Caco-2 (cell line): Measurements from ENCODE around the gene SRRD. TPM values are rescaled to one million over a fixed set of nuclear protein-coding genes. Genes with fewer than 3 reads are reported as not detected.

Experiments
- BruUV-seq: library from RNA; stranded (reverse); fragments of 400-500 nt; replicated peaks from 2 replicates; lab custom pipeline; 2021; lab: Mats Ljungman, UMichigan
- CTCF ChIA-PET: fragments of 300-600 bp; sonication (Branson Sonifier 250); formaldehyde crosslinking; loops from one replicate; lab custom pipeline; 2022; ENCODE audit warnings: antibody characterized with exemption; lab: Charles Lee
- POLR2A ChIA-PET: fragments of 300-600 bp; sonication (Branson Sonifier 250); formaldehyde crosslinking; loops from one replicate; lab custom pipeline; 2022; ENCODE audit warnings: antibody characterized with exemption; lab: Charles Lee
- DNase-seq, 2 experiments: peaks; one replicate each; pipeline versions ENCODE4 v3.0.0 to v3.0.0-alpha.2; 2020 to 2022
- H3K27me3 ChIP-seq: replicated peaks from 2 replicates; pipeline ENCODE4 v1.6.0; 2011; ENCODE audit warnings: low read length; ENCODE audit not compliant: control insufficient read depth, insufficient read depth
- H3K36me3 ChIP-seq: 2 replicates; pipeline ENCODE4 v1.5.1; 2011; ENCODE audit warnings: low read length; ENCODE audit not compliant: control insufficient read depth, insufficient read depth
- H3K4me1 ChIP-seq: fragments of 250-450 bp; sonication (Bioruptor Pico); 2 replicates; pipeline ENCODE4 v1.5.1; 2020; ENCODE audit warnings: mild to moderate bottlenecking
- H3K4me3 ChIP-seq: 2 replicates; pipeline ENCODE4 v1.5.1; 2011; ENCODE audit warnings: low read depth, mild to moderate bottlenecking, control low read depth, low read length
- H3K9me3 ChIP-seq: fragments of 250-450 bp; sonication (Bioruptor Pico); 2 replicates; pipeline ENCODE4 v1.5.1; 2020; ENCODE audit warnings: mild to moderate bottlenecking, moderate library complexity
- H3K27ac Mint-ChIP-seq: one replicate; pipeline ENCODE4 v1.8.0; 2022; ENCODE audit warnings: mixed read lengths; ENCODE audit not compliant: unreplicated experiment
- H3K27me3 Mint-ChIP-seq: one replicate; pipeline ENCODE4 v1.8.0; 2022; ENCODE audit warnings: mixed read lengths; ENCODE audit not compliant: insufficient read depth, unreplicated experiment
- H3K36me3 Mint-ChIP-seq: one replicate; pipeline ENCODE4 v1.8.0; 2022; ENCODE audit warnings: mild to moderate bottlenecking, mixed read lengths; ENCODE audit not compliant: insufficient read depth, unreplicated experiment
- H3K4me1 Mint-ChIP-seq: one replicate; pipeline ENCODE4 v1.8.0; 2022; ENCODE audit warnings: low read depth, mixed read lengths; ENCODE audit not compliant: unreplicated experiment
- H3K4me3 Mint-ChIP-seq: one replicate; pipeline ENCODE4 v1.8.0; 2022; ENCODE audit warnings: mild to moderate bottlenecking, moderate library complexity, mixed read lengths; ENCODE audit not compliant: unreplicated experiment
- H3K9me3 Mint-ChIP-seq: one replicate; pipeline ENCODE4 v1.8.0; 2022; ENCODE audit warnings: mixed read lengths; ENCODE audit not compliant: unreplicated experiment
- intact Hi-C: fragments of 100-400 bp; cut with micrococcal nuclease; formaldehyde crosslinking; loops from one replicate; pipeline ENCODE4 v1.10.0; 2022; ENCODE audit not compliant: unreplicated experiment
- total RNA-seq: library from RNA; stranded (reverse); gene quantifications from 2 replicates; pipeline ENCODE4 v1.2.3, GENCODE V29; 2022
- TF ChIP-seq, protein P1 (sequence below), 2 experiments: fragments of 200-600 bp in 1 of 2; IDR thresholded peaks; 1 replicate in 1 of 2; 2 replicates in 1 of 2; pipeline versions ENCODE4 v1.5.1 to v1.8.0; 2011 to 2022; ENCODE audit warnings: antibody characterized with exemption in 1 of 2, control low read depth in 1 of 2, inconsistent platforms in 1 of 2, low read depth in 1 of 2, low read length in 1 of 2, mild to moderate bottlenecking in 1 of 2, moderate library complexity in 1 of 2; ENCODE audit not compliant: insufficient read depth in 1 of 2, severe bottlenecking in 1 of 2, unreplicated experiment in 1 of 2

SRRD gene
- total RNA-seq, 1 experiment from 2014 or later: 21.8 TPM

DNA sequence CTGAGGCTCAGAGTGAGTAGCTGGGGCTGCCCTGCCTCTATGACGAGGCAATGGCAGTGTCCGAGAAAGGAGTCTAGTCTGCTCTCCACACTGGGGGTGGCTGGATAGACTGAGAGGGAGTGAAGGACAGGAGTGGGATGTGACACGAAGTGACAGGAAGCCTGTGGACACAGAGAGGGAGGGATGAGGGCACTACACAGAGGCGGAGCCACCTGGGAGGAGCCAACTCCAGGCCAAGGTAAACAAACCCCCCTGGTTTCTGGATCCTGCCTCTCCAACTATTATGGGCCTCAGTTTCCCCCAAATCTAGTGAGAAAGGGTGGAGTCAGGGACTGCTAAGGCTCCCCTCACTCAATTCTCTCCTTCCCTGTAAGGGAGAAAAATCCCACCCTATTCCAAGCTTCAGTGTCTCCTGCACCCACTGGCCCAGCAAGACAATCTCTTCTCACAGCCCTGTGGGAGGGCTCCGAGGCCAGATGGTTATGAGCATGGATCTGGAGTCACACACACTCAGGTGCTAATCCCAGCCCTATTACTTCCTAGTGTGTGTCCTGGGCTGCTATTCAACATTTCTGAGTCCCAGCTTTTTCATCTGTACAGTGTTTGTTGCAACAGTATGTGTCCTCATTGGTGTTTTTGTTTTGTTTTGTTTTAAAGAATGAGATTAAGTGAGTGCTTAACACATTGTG is 29.7 kb upstream of the SRRD start:
- H3K9me3 Mint-ChIP-seq: no peaks in the 10 kb centered on the region
- no peak overlapping the region for H3K27ac Mint-ChIP-seq
- no TSS peak for BruUV-seq
- Histone ChIP-seq H3K9me3 (no peaks in the 10 kb centered on the region), H3K27me3 (no peaks in the 10 kb centered on the region), H3K4me3 (no peak overlapping the region), H3K4me1 (no peaks in the 10 kb centered on the region), H3K36me3 (no peaks in the 10 kb centered on the region; the same call in none of the 2 replicates)
- intact Hi-C loops: no loop called here
- H3K27me3 Mint-ChIP-seq: no peaks in the 10 kb centered on the region
- ChIA-PET POLR2A (no interaction called here), CTCF (no interaction called here)
- H3K4me1 Mint-ChIP-seq: no peaks in the 10 kb centered on the region
- TF ChIP-seq, protein P1, sequence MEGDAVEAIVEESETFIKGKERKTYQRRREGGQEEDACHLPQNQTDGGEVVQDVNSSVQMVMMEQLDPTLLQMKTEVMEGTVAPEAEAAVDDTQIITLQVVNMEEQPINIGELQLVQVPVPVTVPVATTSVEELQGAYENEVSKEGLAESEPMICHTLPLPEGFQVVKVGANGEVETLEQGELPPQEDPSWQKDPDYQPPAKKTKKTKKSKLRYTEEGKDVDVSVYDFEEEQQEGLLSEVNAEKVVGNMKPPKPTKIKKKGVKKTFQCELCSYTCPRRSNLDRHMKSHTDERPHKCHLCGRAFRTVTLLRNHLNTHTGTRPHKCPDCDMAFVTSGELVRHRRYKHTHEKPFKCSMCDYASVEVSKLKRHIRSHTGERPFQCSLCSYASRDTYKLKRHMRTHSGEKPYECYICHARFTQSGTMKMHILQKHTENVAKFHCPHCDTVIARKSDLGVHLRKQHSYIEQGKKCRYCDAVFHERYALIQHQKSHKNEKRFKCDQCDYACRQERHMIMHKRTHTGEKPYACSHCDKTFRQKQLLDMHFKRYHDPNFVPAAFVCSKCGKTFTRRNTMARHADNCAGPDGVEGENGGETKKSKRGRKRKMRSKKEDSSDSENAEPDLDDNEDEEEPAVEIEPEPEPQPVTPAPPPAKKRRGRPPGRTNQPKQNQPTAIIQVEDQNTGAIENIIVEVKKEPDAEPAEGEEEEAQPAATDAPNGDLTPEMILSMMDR (IDR thresholded peaks at IDR 0.05; ENCODE audit: insufficient read depth in 1 of 2, low read depth in 1 of 2, low read length in 1 of 2, severe bottlenecking in 1 of 2, unreplicated experiment in 1 of 2): no peak
- no peak for DNase-seq
- H3K36me3 Mint-ChIP-seq: peaks cover 21% of the 10 kb centered on the region
- no peak overlapping the region for H3K4me3 Mint-ChIP-seq

DNA sequence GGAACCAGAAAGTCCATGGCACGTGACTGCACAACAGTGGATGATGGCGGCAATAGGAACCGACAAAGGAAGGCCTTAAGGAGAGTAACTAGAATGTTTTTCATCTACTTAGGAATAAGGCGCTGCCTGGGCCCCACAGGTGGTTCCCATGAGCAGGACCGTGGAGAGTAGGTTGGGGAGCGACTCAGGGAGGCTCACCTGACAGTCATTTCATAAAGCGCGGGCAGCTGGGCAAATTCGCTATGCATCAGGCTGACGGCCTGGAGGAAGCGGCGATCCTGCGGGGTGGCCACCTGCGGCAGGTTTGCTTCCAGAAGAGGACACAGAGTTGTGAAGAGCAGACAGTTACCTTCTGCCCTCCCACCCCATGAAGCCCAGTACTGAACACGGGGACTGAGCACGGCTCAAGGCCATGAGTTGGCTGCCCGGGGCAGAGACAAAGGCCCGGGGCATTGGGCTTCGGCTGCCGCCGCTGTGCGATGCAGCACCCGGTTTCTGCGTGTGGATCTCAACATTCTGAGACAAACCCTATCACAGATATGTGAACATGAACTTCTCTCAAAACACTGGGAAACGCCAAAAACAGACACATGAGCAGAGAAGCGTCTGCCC is 25.9 kb upstream of the SRRD start:
- no TSS peak for BruUV-seq
- Mint-ChIP-seq H3K27me3 (no peaks in the 10 kb centered on the region), H3K4me1 (no peaks in the 10 kb centered on the region), H3K4me3 (no peak overlapping the region), H3K9me3 (no peaks in the 10 kb centered on the region), H3K27ac (no peak overlapping the region), H3K36me3 (peaks cover 21% of the 10 kb centered on the region)
- DNase-seq: no peak
- intact Hi-C loops: no loop called here
- Histone ChIP-seq H3K27me3 (no peaks in the 10 kb centered on the region), H3K4me3 (no peak overlapping the region), H3K9me3 (no peaks in the 10 kb centered on the region), H3K4me1 (no peaks in the 10 kb centered on the region), H3K36me3 (no peaks in the 10 kb centered on the region; the same call in none of the 2 replicates)
- ChIA-PET CTCF (no interaction called here), POLR2A (no interaction called here)
- TF ChIP-seq, protein P1 (IDR thresholded peaks at IDR 0.05; ENCODE audit: insufficient read depth in 1 of 2, low read depth in 1 of 2, low read length in 1 of 2, severe bottlenecking in 1 of 2, unreplicated experiment in 1 of 2): no peak

DNA sequence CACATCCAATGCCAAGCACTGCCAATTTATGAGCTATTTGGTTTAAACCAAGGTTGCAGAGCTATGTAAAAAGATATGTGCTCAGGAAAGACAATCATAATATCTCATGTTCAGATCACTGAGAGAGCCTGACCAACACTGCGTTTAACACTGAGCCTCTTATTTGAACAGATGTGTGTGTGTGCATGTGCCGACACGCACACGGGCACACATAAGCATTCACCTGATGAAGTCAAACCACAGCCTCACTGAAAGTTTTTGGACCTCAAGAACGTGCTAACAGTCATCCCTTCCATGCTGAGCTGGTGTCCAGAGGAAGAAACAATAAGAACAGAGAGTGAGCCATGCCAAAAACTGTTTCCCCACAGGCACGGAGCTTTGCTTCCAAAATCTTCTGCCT is 23.5 kb upstream of the SRRD start:
- intact Hi-C loops: loop anchor here (5.0 kb wide), 1 partner anchor 78 kb away; no protein-coding TSS in a partner anchor
- no peak overlapping the region for H3K4me3 Mint-ChIP-seq

More for the DNA sequence above, 23.5 kb upstream of the SRRD start:
- Mint-ChIP-seq H3K27me3 (no peaks in the 10 kb centered on the region), H3K27ac (no peak overlapping the region), H3K4me1 (no peaks in the 10 kb centered on the region), H3K36me3 (peaks cover 30% of the 10 kb centered on the region), H3K9me3 (no peaks in the 10 kb centered on the region)
- H3K4me3 ChIP-seq: no peak overlapping the region
- no peak for DNase-seq
- H3K9me3 ChIP-seq: no peaks in the 10 kb centered on the region
- no peaks in the 10 kb centered on the region for H3K27me3 ChIP-seq
- CTCF ChIA-PET: interaction anchor here (1.0 to 2.4 kb wide), 2 partner anchors 93 to 95 kb away, joined by 4 to 29 read pairs; no protein-coding TSS in a partner anchor
- no peaks in the 10 kb centered on the region; the same call in none of the 2 replicates for H3K36me3 ChIP-seq
- H3K4me1 ChIP-seq: no peaks in the 10 kb centered on the region
- no TSS peak for BruUV-seq
- POLR2A ChIA-PET: no interaction called here
- TF ChIP-seq, protein P1 (IDR thresholded peaks at IDR 0.05; ENCODE audit: insufficient read depth in 1 of 2, low read depth in 1 of 2, low read length in 1 of 2, severe bottlenecking in 1 of 2, unreplicated experiment in 1 of 2): no peak
